Measurements from ENCODE around the gene E2F6. TPM values are rescaled to one million over a fixed set of nuclear protein-coding genes. Genes with fewer than 3 reads are reported as not detected.

E2F6 gene
- total and polyA plus RNA-seq, 9 of the 15 experiments (the other 6 are each of a cell fraction or from before 2014, with no cell fraction given), result 13.6 to 33.9 (median 26.1) TPM

DNA sequence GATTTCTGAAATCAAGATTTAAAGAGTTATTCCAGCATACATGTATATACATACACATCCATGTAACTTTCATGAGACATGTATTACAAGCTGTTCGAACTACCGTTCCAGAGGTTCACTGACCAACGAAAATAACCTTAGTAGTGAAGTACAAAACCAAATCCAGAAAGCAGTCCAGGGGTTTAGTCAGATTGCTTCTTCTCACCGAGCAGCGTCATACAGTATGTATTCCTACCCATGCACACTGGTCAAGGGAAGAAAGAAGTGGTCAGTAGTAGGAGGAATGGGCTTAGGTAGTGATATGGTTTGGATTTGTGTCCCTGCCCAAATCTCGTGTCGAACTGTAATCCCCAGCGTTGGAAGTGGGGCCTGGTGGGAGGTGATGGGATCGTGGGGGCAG lies 45.3 kb downstream of the E2F6 start:
- FAIRE-seq (no peak), DNase-seq (ENCODE audit: extremely low read depth in 1 of 4, low spot score in 3 of 4) (no peak), ATAC-seq (no peak)
- no peaks in the 10 kb centered on the region for H3K9me1 ChIP-seq (ENCODE audit: control insufficient read depth, insufficient read depth, low read length)
- WGBS (ENCODE audit: insufficient coverage, low coverage, missing lambda C conversion rate), result 51% methylated on average over 9 of the region's 9 CpGs
- TF ChIP-seq FOS (IDR thresholded peaks at IDR 0.05; ENCODE audit: extremely low read depth, insufficient read length) (no peak), ZNF282 (CRISPR knock-in tag; IDR thresholded peaks at IDR 0.05) (no peak), ZNF197 (CRISPR knock-in tag; IDR thresholded peaks at IDR 0.05; ENCODE audit: low read depth) (no peak), ZNF134 (CRISPR knock-in tag; conservative IDR thresholded peaks at IDR 0.05) (no peak), HMG20B (CRISPR knock-in tag; IDR thresholded peaks at IDR 0.05) (no peak), TCF7L2 (IDR thresholded peaks at IDR 0.05; ENCODE audit: low read depth, low read length) (no peak), FOXJ2 (tag; IDR thresholded peaks at IDR 0.05) (no peak), PML (IDR thresholded peaks at IDR 0.05; ENCODE audit: low read length) (no peak)
- TF ChIP-seq, protein P1, sequence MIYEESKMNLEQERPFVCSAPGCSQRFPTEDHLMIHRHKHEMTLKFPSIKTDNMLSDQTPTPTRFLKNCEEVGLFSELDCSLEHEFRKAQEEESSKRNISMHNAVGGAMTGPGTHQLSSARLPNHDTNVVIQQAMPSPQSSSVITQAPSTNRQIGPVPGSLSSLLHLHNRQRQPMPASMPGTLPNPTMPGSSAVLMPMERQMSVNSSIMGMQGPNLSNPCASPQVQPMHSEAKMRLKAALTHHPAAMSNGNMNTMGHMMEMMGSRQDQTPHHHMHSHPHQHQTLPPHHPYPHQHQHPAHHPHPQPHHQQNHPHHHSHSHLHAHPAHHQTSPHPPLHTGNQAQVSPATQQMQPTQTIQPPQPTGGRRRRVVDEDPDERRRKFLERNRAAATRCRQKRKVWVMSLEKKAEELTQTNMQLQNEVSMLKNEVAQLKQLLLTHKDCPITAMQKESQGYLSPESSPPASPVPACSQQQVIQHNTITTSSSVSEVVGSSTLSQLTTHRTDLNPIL (CRISPR knock-in tag; IDR thresholded peaks at IDR 0.05), result no peak
- TF ChIP-seq, protein P2, sequence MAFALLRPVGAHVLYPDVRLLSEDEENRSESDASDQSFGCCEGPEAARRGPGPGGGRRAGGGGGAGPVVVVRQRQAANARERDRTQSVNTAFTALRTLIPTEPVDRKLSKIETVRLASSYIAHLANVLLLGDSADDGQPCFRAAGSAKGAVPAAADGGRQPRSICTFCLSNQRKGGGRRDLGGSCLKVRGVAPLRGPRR (CRISPR knock-in tag; IDR thresholded peaks at IDR 0.05), result no peak
- TF ChIP-seq, protein P3, sequence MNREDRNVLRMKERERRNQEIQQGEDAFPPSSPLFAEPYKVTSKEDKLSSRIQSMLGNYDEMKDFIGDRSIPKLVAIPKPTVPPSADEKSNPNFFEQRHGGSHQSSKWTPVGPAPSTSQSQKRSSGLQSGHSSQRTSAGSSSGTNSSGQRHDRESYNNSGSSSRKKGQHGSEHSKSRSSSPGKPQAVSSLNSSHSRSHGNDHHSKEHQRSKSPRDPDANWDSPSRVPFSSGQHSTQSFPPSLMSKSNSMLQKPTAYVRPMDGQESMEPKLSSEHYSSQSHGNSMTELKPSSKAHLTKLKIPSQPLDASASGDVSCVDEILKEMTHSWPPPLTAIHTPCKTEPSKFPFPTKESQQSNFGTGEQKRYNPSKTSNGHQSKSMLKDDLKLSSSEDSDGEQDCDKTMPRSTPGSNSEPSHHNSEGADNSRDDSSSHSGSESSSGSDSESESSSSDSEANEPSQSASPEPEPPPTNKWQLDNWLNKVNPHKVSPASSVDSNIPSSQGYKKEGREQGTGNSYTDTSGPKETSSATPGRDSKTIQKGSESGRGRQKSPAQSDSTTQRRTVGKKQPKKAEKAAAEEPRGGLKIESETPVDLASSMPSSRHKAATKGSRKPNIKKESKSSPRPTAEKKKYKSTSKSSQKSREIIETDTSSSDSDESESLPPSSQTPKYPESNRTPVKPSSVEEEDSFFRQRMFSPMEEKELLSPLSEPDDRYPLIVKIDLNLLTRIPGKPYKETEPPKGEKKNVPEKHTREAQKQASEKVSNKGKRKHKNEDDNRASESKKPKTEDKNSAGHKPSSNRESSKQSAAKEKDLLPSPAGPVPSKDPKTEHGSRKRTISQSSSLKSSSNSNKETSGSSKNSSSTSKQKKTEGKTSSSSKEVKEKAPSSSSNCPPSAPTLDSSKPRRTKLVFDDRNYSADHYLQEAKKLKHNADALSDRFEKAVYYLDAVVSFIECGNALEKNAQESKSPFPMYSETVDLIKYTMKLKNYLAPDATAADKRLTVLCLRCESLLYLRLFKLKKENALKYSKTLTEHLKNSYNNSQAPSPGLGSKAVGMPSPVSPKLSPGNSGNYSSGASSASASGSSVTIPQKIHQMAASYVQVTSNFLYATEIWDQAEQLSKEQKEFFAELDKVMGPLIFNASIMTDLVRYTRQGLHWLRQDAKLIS (CRISPR knock-in tag; IDR thresholded peaks at IDR 0.05), result no peak
- peaks cover 6% of the 10 kb centered on the region for H3K9me3 ChIP-seq (replicated peaks; ENCODE audit: control insufficient read depth, insufficient read depth, low read depth, low read length)
- H2AFZ ChIP-seq (ENCODE audit: low read depth, low read length), result no peak overlapping the region
- no peak overlapping the region for H3K9ac ChIP-seq (ENCODE audit: insufficient read depth in 1 of 2, low read depth in 2 of 2, low read length in 2 of 2)
- no peak overlapping the region for H3K27ac ChIP-seq (ENCODE audit: extremely low read depth, low read depth, low read length)
- no peaks in the 10 kb centered on the region for H3K36me3 ChIP-seq (ENCODE audit: control insufficient read depth, insufficient read depth, low read length)
- H3K79me2 ChIP-seq (ENCODE audit: control insufficient read depth, insufficient read depth, low read length), result no peaks in the 10 kb centered on the region
- POLR2A ChIA-PET, result no interaction called here
- intact Hi-C loops (cut with micrococcal nuclease) (no loop called here), in situ Hi-C loops (cut with MboI) (loop anchor here (25.0 kb wide), 3 partner anchors 183 to 583 kb away; a partner anchor contains a TSS)
- no peak overlapping the region for H3K4me3 ChIP-seq
- no peak overlapping the region for H3K4me2 ChIP-seq (ENCODE audit: insufficient read depth, low read length)
- CTCF ChIA-PET (ENCODE audit: low intra/inter-chr PET ratio), result no interaction called here
- H3K4me1 ChIP-seq (replicated peaks in 1 of 2; ENCODE audit: control insufficient read depth in 2 of 2, insufficient read depth in 2 of 2, low read length in 2 of 2), result no peaks in the 10 kb centered on the region
- no TSS peak for BruUV-seq (replicated peaks)
- no peaks in the 10 kb centered on the region for H3K27me3 ChIP-seq (ENCODE audit: control insufficient read depth in 2 of 2, insufficient read depth in 2 of 2, low read length in 2 of 2)
- H4K20me1 ChIP-seq (replicated peaks; ENCODE audit: control insufficient read depth, insufficient read depth, low read length), result no peaks in the 10 kb centered on the region

Data from K562 (cell line).